ENCODE measurements around the gene CNRIP1.

DNA sequence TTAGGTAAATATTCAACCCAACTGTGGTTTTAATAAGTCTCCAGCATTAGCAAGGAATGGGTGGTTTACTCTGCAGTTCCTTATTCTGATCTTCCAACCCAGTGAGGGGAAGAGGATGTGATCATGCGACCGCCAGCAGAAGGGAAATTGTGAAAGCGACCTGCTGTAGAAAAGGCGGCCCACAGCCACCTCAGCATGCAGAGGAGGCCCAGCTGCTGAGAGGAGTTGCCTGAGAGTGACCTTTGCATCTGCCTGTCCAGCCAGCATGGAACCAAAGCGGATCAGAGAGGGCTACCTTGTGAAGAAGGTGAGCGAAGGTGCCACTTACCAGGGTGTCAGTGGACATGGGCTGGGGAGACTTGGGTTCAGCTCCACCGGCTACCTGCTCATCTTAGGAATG is 45.3 kb upstream of the CNRIP1 start, which contains the start of gene PLEK:
- TF ChIP-seq, protein P1, sequence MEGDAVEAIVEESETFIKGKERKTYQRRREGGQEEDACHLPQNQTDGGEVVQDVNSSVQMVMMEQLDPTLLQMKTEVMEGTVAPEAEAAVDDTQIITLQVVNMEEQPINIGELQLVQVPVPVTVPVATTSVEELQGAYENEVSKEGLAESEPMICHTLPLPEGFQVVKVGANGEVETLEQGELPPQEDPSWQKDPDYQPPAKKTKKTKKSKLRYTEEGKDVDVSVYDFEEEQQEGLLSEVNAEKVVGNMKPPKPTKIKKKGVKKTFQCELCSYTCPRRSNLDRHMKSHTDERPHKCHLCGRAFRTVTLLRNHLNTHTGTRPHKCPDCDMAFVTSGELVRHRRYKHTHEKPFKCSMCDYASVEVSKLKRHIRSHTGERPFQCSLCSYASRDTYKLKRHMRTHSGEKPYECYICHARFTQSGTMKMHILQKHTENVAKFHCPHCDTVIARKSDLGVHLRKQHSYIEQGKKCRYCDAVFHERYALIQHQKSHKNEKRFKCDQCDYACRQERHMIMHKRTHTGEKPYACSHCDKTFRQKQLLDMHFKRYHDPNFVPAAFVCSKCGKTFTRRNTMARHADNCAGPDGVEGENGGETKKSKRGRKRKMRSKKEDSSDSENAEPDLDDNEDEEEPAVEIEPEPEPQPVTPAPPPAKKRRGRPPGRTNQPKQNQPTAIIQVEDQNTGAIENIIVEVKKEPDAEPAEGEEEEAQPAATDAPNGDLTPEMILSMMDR (IDR thresholded peaks at IDR 0.05 in 4 of 5, conservative IDR thresholded peaks at IDR 0.05 in 1 of 5) = no peak
- TF ChIP-seq POLR2A (IDR thresholded peaks at IDR 0.05) = peak in 1 of 2 donors; percentile 24

Measured in gastrocnemius medialis (tissue), 4 donors.